Measurements from ENCODE around the gene SLAMF6.
"Not testable (repeated sequence)": the region's sequence is repeated elsewhere in the genome, so short reads cannot be mapped to it uniquely, and the experiment has no call there.

Gene SLAMF6

GRCh38 chr1:160567341-160567740, 44.3 kb upstream of the SLAMF6 start:
- no peak overlapping the region for H3K27ac ChIP-seq (replicated peaks; ENCODE audit: low read length)
- WGBS, 2 donors (ENCODE audit: extremely low coverage in 2 of 2, insufficient read length in 2 of 2, insufficient replicate concordance in 1 of 2), result no CpG with 5 or more reads among the region's 5 CpGs

GRCh38 chr1:160565564-160565963, 42.5 kb upstream of the SLAMF6 start:
- H2BK12ac ChIP-seq (ENCODE audit: low read length), result no peak overlapping the region
- no peak overlapping the region for H2BK5ac ChIP-seq (ENCODE audit: low read length)
- H2BK120ac ChIP-seq (ENCODE audit: low read depth, low read length), result no peak overlapping the region
- no peak overlapping the region for H2BK15ac ChIP-seq (ENCODE audit: low read length)
- H3K9ac ChIP-seq (ENCODE audit: low read depth, low read length, poor library complexity), result no peak overlapping the region
- no peak overlapping the region for H3K18ac ChIP-seq (ENCODE audit: low read length)
- H3K4me3 ChIP-seq (ENCODE audit: low read length in 2 of 2), result no peak overlapping the region
- no CpG with 5 or more reads among the region's 4 CpGs for WGBS, 2 donors (ENCODE audit: extremely low coverage in 2 of 2, insufficient read length in 2 of 2, insufficient replicate concordance in 1 of 2)
- no peak overlapping the region for H3K27ac ChIP-seq (replicated peaks; ENCODE audit: low read length)
- no peaks in the 10 kb centered on the region for H3K27me3 ChIP-seq (ENCODE audit: control insufficient read depth in 3 of 3, insufficient read depth in 3 of 3, low read depth in 1 of 3, low read length in 3 of 3)
- no peaks in the 10 kb centered on the region for H3K4me1 ChIP-seq (ENCODE audit: control insufficient read depth in 2 of 2, insufficient read depth in 1 of 2, low read depth in 1 of 2, low read length in 2 of 2)
- no peaks in the 10 kb centered on the region for H3K36me3 ChIP-seq (replicated peaks in 1 of 2; ENCODE audit: control insufficient read depth in 2 of 2, insufficient read depth in 2 of 2, low read length in 2 of 2)
- H3K14ac ChIP-seq (ENCODE audit: low read length), result no peak overlapping the region
- H3K23ac ChIP-seq (ENCODE audit: low read depth, low read length, poor library complexity), result no peak overlapping the region
- H3K9me3 ChIP-seq (replicated peaks in 1 of 2; ENCODE audit: control insufficient read depth in 2 of 2, insufficient read depth in 1 of 2, low read depth in 1 of 2, low read length in 2 of 2), result no peaks in the 10 kb centered on the region
- no peak overlapping the region for H4K8ac ChIP-seq (ENCODE audit: low read depth, low read length)
- no peak for DNase-seq (ENCODE audit: low spot score)
- no peak overlapping the region for H2AK5ac ChIP-seq (ENCODE audit: low read depth, low read length)
- no peak overlapping the region for H4K91ac ChIP-seq (ENCODE audit: low read depth, low read length, poor library complexity)
- H3K4me2 ChIP-seq (ENCODE audit: insufficient read depth, low read length, poor library complexity, severe bottlenecking), result no peak overlapping the region
- no peak overlapping the region for H3K4ac ChIP-seq (ENCODE audit: low read length)
- no peaks in the 10 kb centered on the region for H3K79me1 ChIP-seq (ENCODE audit: low read depth, low read length)
- peak overlapping the region; percentile 1 for H2AFZ ChIP-seq (ENCODE audit: low read length)

More at GRCh38 chr1:160567341-160567740, 44.3 kb upstream of the SLAMF6 start:
- Histone ChIP-seq H3K4ac (ENCODE audit: low read length) (no peak overlapping the region), H2BK12ac (ENCODE audit: low read length) (no peak overlapping the region), H3K4me1 (ENCODE audit: control insufficient read depth in 2 of 2, insufficient read depth in 1 of 2, low read depth in 1 of 2, low read length in 2 of 2) (no peaks in the 10 kb centered on the region), H3K27me3 (ENCODE audit: control insufficient read depth in 3 of 3, insufficient read depth in 3 of 3, low read depth in 1 of 3, low read length in 3 of 3) (no peaks in the 10 kb centered on the region), H2BK5ac (ENCODE audit: low read length) (no peak overlapping the region), H3K4me2 (ENCODE audit: insufficient read depth, low read length, poor library complexity, severe bottlenecking) (no peak overlapping the region), H3K79me1 (ENCODE audit: low read depth, low read length) (no peaks in the 10 kb centered on the region), H3K23ac (ENCODE audit: low read depth, low read length, poor library complexity) (no peak overlapping the region), H4K91ac (ENCODE audit: low read depth, low read length, poor library complexity) (no peak overlapping the region), H3K4me3 (ENCODE audit: low read length in 2 of 2) (no peak overlapping the region), H2BK15ac (ENCODE audit: low read length) (no peak overlapping the region), H3K14ac (ENCODE audit: low read length) (no peak overlapping the region), H3K36me3 (replicated peaks in 1 of 2; ENCODE audit: control insufficient read depth in 2 of 2, insufficient read depth in 2 of 2, low read length in 2 of 2) (no peaks in the 10 kb centered on the region), H3K18ac (ENCODE audit: low read length) (no peak overlapping the region), H2BK120ac (ENCODE audit: low read depth, low read length) (no peak overlapping the region), H3K9ac (ENCODE audit: low read depth, low read length, poor library complexity) (no peak overlapping the region), H2AFZ (ENCODE audit: low read length) (no peak overlapping the region), H4K8ac (ENCODE audit: low read depth, low read length) (no peak overlapping the region), H3K9me3 (replicated peaks in 1 of 2; ENCODE audit: control insufficient read depth in 2 of 2, insufficient read depth in 1 of 2, low read depth in 1 of 2, low read length in 2 of 2) (no peaks in the 10 kb centered on the region), H2AK5ac (ENCODE audit: low read depth, low read length) (no peak overlapping the region)
- no peak for DNase-seq (ENCODE audit: low spot score)

GRCh38 chr1:160563230-160563629, 40.2 kb upstream of the SLAMF6 start:
- WGBS, 2 donors (ENCODE audit: extremely low coverage in 2 of 2, insufficient read length in 2 of 2, insufficient replicate concordance in 1 of 2), result no CpG with 5 or more reads among the region's 1 CpG
- not testable (repeated sequence) for H3K4me1 ChIP-seq (ENCODE audit: control insufficient read depth in 2 of 2, insufficient read depth in 1 of 2, low read depth in 1 of 2, low read length in 2 of 2); H2AFZ ChIP-seq (ENCODE audit: low read length); H3K79me1 ChIP-seq (ENCODE audit: low read depth, low read length); H3K23ac ChIP-seq (ENCODE audit: low read depth, low read length, poor library complexity); H3K4me3 ChIP-seq (ENCODE audit: low read length in 2 of 2); H3K9ac ChIP-seq (ENCODE audit: low read depth, low read length, poor library complexity); H3K18ac ChIP-seq (ENCODE audit: low read length); H2BK15ac ChIP-seq (ENCODE audit: low read length); H3K9me3 ChIP-seq (replicated peaks in 1 of 2; ENCODE audit: control insufficient read depth in 2 of 2, insufficient read depth in 1 of 2, low read depth in 1 of 2, low read length in 2 of 2); H3K4ac ChIP-seq (ENCODE audit: low read length); H3K27me3 ChIP-seq (ENCODE audit: control insufficient read depth in 3 of 3, insufficient read depth in 3 of 3, low read depth in 1 of 3, low read length in 3 of 3); H2BK12ac ChIP-seq (ENCODE audit: low read length); H3K27ac ChIP-seq (replicated peaks; ENCODE audit: low read length); H3K14ac ChIP-seq (ENCODE audit: low read length); H2AK5ac ChIP-seq (ENCODE audit: low read depth, low read length); H2BK5ac ChIP-seq (ENCODE audit: low read length); DNase-seq (ENCODE audit: low spot score); H3K4me2 ChIP-seq (ENCODE audit: insufficient read depth, low read length, poor library complexity, severe bottlenecking); H4K8ac ChIP-seq (ENCODE audit: low read depth, low read length); H3K36me3 ChIP-seq (replicated peaks in 1 of 2; ENCODE audit: control insufficient read depth in 2 of 2, insufficient read depth in 2 of 2, low read length in 2 of 2); H2BK120ac ChIP-seq (ENCODE audit: low read depth, low read length); H4K91ac ChIP-seq (ENCODE audit: low read depth, low read length, poor library complexity)

GRCh38 chr1:160562745-160563144, 39.7 kb upstream of the SLAMF6 start:
- not testable (repeated sequence) for H2AK5ac ChIP-seq (ENCODE audit: low read depth, low read length); H2AFZ ChIP-seq (ENCODE audit: low read length); H2BK15ac ChIP-seq (ENCODE audit: low read length); H3K27ac ChIP-seq (replicated peaks; ENCODE audit: low read length); H3K4ac ChIP-seq (ENCODE audit: low read length); H3K4me2 ChIP-seq (ENCODE audit: insufficient read depth, low read length, poor library complexity, severe bottlenecking); DNase-seq (ENCODE audit: low spot score); H2BK12ac ChIP-seq (ENCODE audit: low read length); H3K23ac ChIP-seq (ENCODE audit: low read depth, low read length, poor library complexity); H3K9ac ChIP-seq (ENCODE audit: low read depth, low read length, poor library complexity); H3K27me3 ChIP-seq (ENCODE audit: control insufficient read depth in 3 of 3, insufficient read depth in 3 of 3, low read depth in 1 of 3, low read length in 3 of 3); H2BK5ac ChIP-seq (ENCODE audit: low read length); H3K79me1 ChIP-seq (ENCODE audit: low read depth, low read length); H3K36me3 ChIP-seq (replicated peaks in 1 of 2; ENCODE audit: control insufficient read depth in 2 of 2, insufficient read depth in 2 of 2, low read length in 2 of 2); H4K91ac ChIP-seq (ENCODE audit: low read depth, low read length, poor library complexity); H3K18ac ChIP-seq (ENCODE audit: low read length); H3K4me1 ChIP-seq (ENCODE audit: control insufficient read depth in 2 of 2, insufficient read depth in 1 of 2, low read depth in 1 of 2, low read length in 2 of 2); H3K9me3 ChIP-seq (replicated peaks in 1 of 2; ENCODE audit: control insufficient read depth in 2 of 2, insufficient read depth in 1 of 2, low read depth in 1 of 2, low read length in 2 of 2); H4K8ac ChIP-seq (ENCODE audit: low read depth, low read length); H3K14ac ChIP-seq (ENCODE audit: low read length); H3K4me3 ChIP-seq (ENCODE audit: low read length in 2 of 2); H2BK120ac ChIP-seq (ENCODE audit: low read depth, low read length)
- WGBS, 2 donors (ENCODE audit: extremely low coverage in 2 of 2, insufficient read length in 2 of 2, insufficient replicate concordance in 1 of 2), result no CpG with 5 or more reads among the region's 2 CpGs

Measured in neuronal stem cell (in vitro differentiated cells).